Neural cell (in vitro differentiated cells): ENCODE results near the gene SDK1.

ENCODE experiments used
- CTCF ChIP-seq: fragments of 450-650 bp; IDR thresholded peaks from 2 replicates; pipeline ENCODE4 v1.5.1; 2014; ENCODE audit warnings: antibody characterized with exemption, mild to moderate bottlenecking, moderate library complexity; ENCODE audit not compliant: poor library complexity, severe bottlenecking
- EZH2 ChIP-seq: fragments of 200-600, 300-800 bp; shearing (Covaris generic), sonication (generic); IDR thresholded peaks from 2 replicates; pipeline ENCODE4 v1.6.1; 2014; ENCODE audit warnings: antibody characterized with exemption, low read length, borderline replicate concordance, mild to moderate bottlenecking; ENCODE audit not compliant: insufficient read depth, poor library complexity, severe bottlenecking
- POLR2AphosphoS5 ChIP-seq: IDR thresholded peaks from 2 replicates; pipeline ENCODE4 v1.6.1; 2012

GRCh38 chr7:4143006-4143405 is 842.0 kb downstream of the SDK1 start:
- TF ChIP-seq CTCF (no peak), EZH2 (no peak), POLR2AphosphoS5 (no peak)
